ENCODE measurements around the gene CTTN.
A peak's percentile ranks its signal among the peaks of the same experiment; 100 is the strongest.
"Not testable (repeated sequence)": the region's sequence is repeated elsewhere in the genome, so short reads cannot be mapped to it uniquely, and the experiment has no call there.

CTTN gene

DNA sequence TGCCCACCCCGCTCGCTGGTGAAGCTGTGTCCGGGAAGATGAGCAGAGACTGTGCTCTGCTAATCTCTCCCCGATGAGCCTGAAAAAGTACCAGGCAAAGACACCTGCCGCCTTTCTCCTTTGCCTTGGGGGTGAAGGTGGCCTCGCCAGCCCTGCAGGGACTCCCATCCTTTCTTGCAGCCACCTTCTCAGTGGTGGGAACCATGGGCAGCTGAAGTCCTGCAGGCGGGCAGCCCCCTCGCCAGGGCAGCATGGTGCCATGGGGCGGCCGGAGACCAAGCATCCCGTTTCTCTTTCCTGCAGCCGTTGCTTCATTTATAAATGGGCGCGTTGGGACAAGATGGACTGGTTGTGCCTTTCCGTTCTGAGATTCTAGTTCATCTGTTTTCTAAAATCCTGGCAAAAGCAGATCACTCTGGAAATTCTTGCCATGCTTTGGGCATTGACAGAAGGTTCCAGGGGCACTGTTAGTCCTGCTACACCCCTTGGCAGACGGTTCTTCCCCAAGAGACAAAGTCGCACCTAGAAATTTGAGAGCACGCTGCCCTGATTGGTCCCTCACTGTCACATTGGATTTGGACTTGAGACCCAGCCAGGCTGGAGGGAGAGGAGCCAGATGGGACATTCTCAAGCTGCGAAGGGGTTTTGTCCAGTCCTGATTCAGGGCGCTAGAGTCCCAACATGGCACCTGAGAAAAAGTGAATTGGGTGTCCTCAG, 7.5 kb downstream of the CTTN start:
- H3K27me3 Mint-ChIP-seq: peaks cover 24 to 44% of the 10 kb centered on the region in 2 donors
- H3K9me3 Mint-ChIP-seq: no peaks in the 10 kb centered on the region
- peaks cover 6% of the 10 kb centered on the region for H3K36me3 Mint-ChIP-seq (ENCODE audit: insufficient read depth)
- H3K27ac Mint-ChIP-seq: no peak overlapping the region
- H3K4me3 Mint-ChIP-seq: no peak overlapping the region
- H3K4me1 Mint-ChIP-seq (ENCODE audit: low read depth in 2 of 2): no peaks in the 10 kb centered on the region
- DNase-seq (no peak), ATAC-seq (replicated peaks) (no peak)

DNA sequence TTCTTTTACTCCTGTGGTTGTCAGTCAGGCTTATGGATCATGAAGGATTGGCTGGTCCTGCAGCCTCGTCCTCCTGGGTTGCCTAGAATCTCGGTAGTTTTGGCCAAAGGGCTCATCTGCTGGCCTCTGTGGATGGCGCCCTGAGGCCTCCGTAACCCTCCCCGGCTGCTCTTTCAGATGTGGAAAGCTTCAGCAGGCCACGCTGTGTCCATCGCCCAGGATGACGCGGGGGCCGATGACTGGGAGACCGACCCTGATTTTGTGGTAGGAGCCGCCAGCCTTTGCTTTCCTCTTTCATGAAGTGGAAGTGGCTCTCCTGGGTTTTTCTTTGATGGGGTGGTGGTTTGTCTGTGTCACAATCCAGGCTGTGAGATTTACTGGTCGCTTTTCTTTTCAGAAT, 8.8 kb downstream of the CTTN start:
- Mint-ChIP-seq H3K36me3 (ENCODE audit: insufficient read depth) (peaks cover 6% of the 10 kb centered on the region), H3K27me3 (peaks cover 28 to 57% of the 10 kb centered on the region in 2 donors), H3K4me3 (no peak overlapping the region), H3K9me3 (no peaks in the 10 kb centered on the region), H3K27ac (no peak overlapping the region), H3K4me1 (ENCODE audit: low read depth in 2 of 2) (no peaks in the 10 kb centered on the region)
- DNase-seq: no peak
- ATAC-seq (replicated peaks): no peak

- Mint-ChIP-seq H3K27me3 (peaks cover 33 to 63% of the 10 kb centered on the region in 2 donors), H3K36me3 (ENCODE audit: insufficient read depth) (peaks cover 6% of the 10 kb centered on the region), H3K9me3 (no peaks in the 10 kb centered on the region), H3K4me1 (ENCODE audit: low read depth in 2 of 2) (no peaks in the 10 kb centered on the region), H3K4me3 (no peak overlapping the region), H3K27ac (no peak overlapping the region)
- ATAC-seq (replicated peaks): no peak
- DNase-seq: no peak
Measured at GRCh38 chr11:70407814-70408213, 9.5 kb downstream of the CTTN start.

DNA sequence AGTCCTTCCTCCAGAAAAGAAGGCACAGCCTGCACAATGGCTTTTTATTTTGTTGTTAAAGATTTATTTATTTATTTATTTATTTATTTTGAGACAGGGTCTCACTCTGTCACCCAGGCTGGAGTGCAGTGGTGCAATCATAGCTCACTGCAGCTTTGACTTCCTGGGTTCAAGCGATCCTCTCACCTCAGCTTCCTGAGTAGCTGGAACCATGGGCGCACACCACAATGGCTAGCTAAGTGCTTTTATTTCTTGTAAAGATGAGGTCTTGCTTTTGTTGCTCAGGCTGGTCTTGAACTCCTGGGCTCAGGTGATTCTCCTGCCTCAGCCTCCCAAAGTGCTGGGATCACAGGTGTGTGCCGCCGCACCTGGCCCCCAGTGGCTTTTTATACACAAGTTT, 10.0 kb downstream of the CTTN start:
- H3K4me3 Mint-ChIP-seq; H3K36me3 Mint-ChIP-seq (ENCODE audit: insufficient read depth); H3K9me3 Mint-ChIP-seq; H3K27ac Mint-ChIP-seq; DNase-seq; ATAC-seq (replicated peaks); H3K4me1 Mint-ChIP-seq (ENCODE audit: low read depth in 2 of 2): not testable (repeated sequence)
- H3K27me3 Mint-ChIP-seq: peaks cover 36 to 69% of the 10 kb centered on the region in 2 donors

DNA sequence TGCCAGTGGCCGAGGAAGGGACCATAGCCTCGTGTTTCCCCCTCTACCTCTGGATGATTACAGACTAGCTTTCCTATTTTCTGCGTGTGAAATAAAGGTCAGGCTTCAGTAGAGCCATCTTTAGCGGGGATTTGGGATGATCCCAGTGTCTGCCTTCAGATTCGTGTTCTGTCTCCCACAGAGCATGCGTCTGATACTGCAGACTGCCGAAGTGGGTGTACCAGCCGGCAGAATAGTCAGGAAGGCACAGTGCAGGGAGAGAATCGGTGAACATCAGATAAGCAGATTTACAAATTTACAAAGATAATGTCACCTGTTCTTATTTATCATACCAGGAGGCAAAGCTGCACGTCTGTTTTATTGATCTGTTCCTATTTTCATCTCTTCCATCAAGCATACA, 11.1 kb downstream of the CTTN start:
- peaks cover 6% of the 10 kb centered on the region for H3K36me3 Mint-ChIP-seq (ENCODE audit: insufficient read depth)
- DNase-seq (no peak), ATAC-seq (replicated peaks) (no peak)
- H3K27me3 Mint-ChIP-seq: peaks cover 36 to 67% of the 10 kb centered on the region in 2 donors
- no peak overlapping the region for H3K27ac Mint-ChIP-seq
- H3K4me1 Mint-ChIP-seq (ENCODE audit: low read depth in 2 of 2): no peaks in the 10 kb centered on the region
- peak overlapping the region in 1 of 2 donors; percentile 31 for H3K4me3 Mint-ChIP-seq
- no peaks in the 10 kb centered on the region for H3K9me3 Mint-ChIP-seq

DNA sequence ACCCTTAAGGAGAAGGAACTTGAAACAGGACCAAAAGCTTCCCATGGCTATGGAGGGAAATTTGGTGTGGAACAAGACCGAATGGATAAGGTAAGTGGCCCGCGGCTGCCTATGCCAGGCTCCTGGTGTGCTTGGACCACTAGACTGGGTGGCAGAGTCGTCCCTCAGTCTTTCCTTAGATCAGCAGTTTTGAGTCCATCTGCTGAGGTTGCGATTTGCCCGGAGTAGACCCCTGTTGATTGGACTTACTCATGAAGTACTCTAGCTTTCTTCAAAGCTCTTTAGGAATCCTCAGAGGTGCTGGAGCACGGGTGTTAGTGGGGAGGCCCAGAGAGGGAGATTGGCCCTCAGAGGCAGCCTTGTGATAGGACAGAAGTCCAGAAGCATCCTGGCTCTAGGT, 11.5 kb downstream of the CTTN start:
- DNase-seq (no peak), ATAC-seq (replicated peaks) (no peak)

GRCh38 chr11:70410276-70411205, 12.2 kb downstream of the CTTN start:
- Mint-ChIP-seq H3K27me3 (peaks cover 36 to 71% of the 10 kb centered on the region in 2 donors), H3K9me3 (no peaks in the 10 kb centered on the region), H3K27ac (no peak overlapping the region), H3K4me1 (ENCODE audit: low read depth in 2 of 2) (no peaks in the 10 kb centered on the region), H3K4me3 (no peak overlapping the region), H3K36me3 (ENCODE audit: insufficient read depth) (peaks cover 6% of the 10 kb centered on the region)
- ATAC-seq (replicated peaks): no peak
- DNase-seq: no peak

More for the DNA sequence above, 11.5 kb downstream of the CTTN start:
- Mint-ChIP-seq H3K36me3 (ENCODE audit: insufficient read depth) (peaks cover 6% of the 10 kb centered on the region), H3K27me3 (peaks cover 36 to 71% of the 10 kb centered on the region in 2 donors), H3K9me3 (no peaks in the 10 kb centered on the region), H3K27ac (no peak overlapping the region), H3K4me3 (no peak overlapping the region), H3K4me1 (ENCODE audit: low read depth in 2 of 2) (no peaks in the 10 kb centered on the region)

- peaks cover 6% of the 10 kb centered on the region for H3K36me3 Mint-ChIP-seq (ENCODE audit: insufficient read depth)
- H3K27me3 Mint-ChIP-seq: peaks cover 36 to 83% of the 10 kb centered on the region in 2 donors
- ATAC-seq (replicated peaks): no peak
- H3K9me3 Mint-ChIP-seq: no peaks in the 10 kb centered on the region
- no peaks in the 10 kb centered on the region for H3K4me1 Mint-ChIP-seq (ENCODE audit: low read depth in 2 of 2)
- H3K27ac Mint-ChIP-seq: no peak overlapping the region
- DNase-seq: no peak
- no peak overlapping the region for H3K4me3 Mint-ChIP-seq
Measured at GRCh38 chr11:70411713-70412452, 13.6 kb downstream of the CTTN start.

GRCh38 chr11:70413151-70413550, 14.8 kb downstream of the CTTN start:
- Mint-ChIP-seq H3K9me3 (no peaks in the 10 kb centered on the region), H3K27me3 (peaks cover 29 to 80% of the 10 kb centered on the region in 2 donors), H3K4me1 (ENCODE audit: low read depth in 2 of 2) (no peaks in the 10 kb centered on the region), H3K4me3 (no peak overlapping the region), H3K36me3 (ENCODE audit: insufficient read depth) (no peaks in the 10 kb centered on the region), H3K27ac (no peak overlapping the region)
- ATAC-seq (replicated peaks) (no peak), DNase-seq (no peak)

GRCh38 chr11:70414341-70415100, 16.2 kb downstream of the CTTN start:
- ATAC-seq (replicated peaks) (no peak), DNase-seq (no peak)
- H3K36me3 Mint-ChIP-seq (ENCODE audit: insufficient read depth): no peaks in the 10 kb centered on the region
- H3K27me3 Mint-ChIP-seq: peaks cover 24 to 76% of the 10 kb centered on the region in 2 donors
- no peak overlapping the region for H3K4me3 Mint-ChIP-seq
- no peak overlapping the region for H3K27ac Mint-ChIP-seq
- no peaks in the 10 kb centered on the region for H3K9me3 Mint-ChIP-seq
- no peaks in the 10 kb centered on the region for H3K4me1 Mint-ChIP-seq (ENCODE audit: low read depth in 2 of 2)

DNA sequence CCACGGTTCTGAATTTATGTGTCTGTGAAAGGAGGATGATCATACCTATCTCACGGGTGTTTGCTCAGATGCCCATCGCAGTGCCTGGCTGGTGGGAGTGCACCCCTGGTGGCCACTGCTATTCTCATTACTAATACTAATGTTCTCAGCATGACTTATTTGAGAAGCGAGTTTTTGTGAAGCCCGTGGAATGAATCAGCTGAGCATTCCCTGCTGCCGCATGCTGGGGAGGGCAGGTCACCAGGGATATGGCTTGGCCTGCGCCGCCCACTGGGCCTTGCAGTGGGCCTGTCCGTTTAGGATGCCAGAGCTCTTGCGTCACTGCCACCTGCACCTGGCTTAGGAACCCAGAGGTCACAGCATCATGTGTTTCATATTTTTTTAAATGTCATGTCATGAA, 16.9 kb downstream of the CTTN start:
- H3K27ac Mint-ChIP-seq: no peak overlapping the region
- peaks cover 18 to 76% of the 10 kb centered on the region in 2 donors for H3K27me3 Mint-ChIP-seq
- no peaks in the 10 kb centered on the region for H3K36me3 Mint-ChIP-seq (ENCODE audit: insufficient read depth)

DNA sequence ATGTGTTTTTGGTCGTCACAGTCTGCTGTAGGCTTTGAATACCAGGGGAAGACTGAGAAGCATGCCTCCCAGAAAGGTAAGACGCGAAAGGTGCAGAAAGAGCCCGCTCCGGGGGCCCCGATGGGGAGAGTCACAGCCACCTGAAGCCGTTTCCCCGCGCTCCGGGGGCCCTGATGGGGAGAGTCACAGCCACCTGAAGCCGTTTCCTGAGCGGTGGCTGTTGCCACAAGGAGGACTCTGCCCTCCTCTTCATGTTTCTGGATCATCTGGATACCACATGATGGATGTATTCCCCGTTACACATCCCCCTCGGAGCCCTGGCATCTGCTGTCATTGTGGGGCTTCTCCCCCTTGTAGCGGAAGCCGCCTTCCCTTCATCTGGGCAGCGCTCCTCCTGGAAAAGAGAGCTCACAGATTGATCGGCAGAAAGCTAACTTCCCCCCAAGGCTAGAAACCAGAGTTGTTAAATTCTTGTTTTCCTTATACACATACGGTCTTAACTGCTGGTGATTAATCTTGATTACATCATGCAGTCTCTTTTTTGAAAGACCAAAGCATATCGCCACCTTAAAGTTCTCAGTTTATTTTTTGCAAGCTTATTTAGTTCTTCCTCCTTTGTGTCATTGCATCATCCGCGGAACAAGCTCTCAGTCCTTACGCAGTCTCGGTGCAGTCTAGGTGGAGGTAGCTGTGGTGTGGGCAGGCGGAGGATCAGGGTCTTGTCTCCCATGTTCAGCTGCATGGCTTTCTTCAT, 17.5 kb downstream of the CTTN start:
- Mint-ChIP-seq H3K36me3 (ENCODE audit: insufficient read depth) (no peaks in the 10 kb centered on the region), H3K9me3 (no peaks in the 10 kb centered on the region), H3K4me1 (ENCODE audit: low read depth in 2 of 2) (no peaks in the 10 kb centered on the region), H3K27ac (no peak overlapping the region), H3K27me3 (peaks cover 12 to 76% of the 10 kb centered on the region in 2 donors), H3K4me3 (no peak overlapping the region)
- DNase-seq (no peak), ATAC-seq (replicated peaks) (no peak)

More for the DNA sequence above, 16.9 kb downstream of the CTTN start:
- no peak for ATAC-seq (replicated peaks)
- no peaks in the 10 kb centered on the region for H3K9me3 Mint-ChIP-seq
- DNase-seq: no peak
- H3K4me3 Mint-ChIP-seq: no peak overlapping the region
- no peaks in the 10 kb centered on the region for H3K4me1 Mint-ChIP-seq (ENCODE audit: low read depth in 2 of 2)

Data from effector memory CD8-positive, alpha-beta T cell (primary cell).